D721Med (cell line): ENCODE measurements around the gene ANGPTL8.

Experiments used
- DNase-seq: peaks from one replicate; pipeline ENCODE4 v3.0.0; 2011; ENCODE audit warnings: low spot score; ENCODE audit not compliant: insufficient read length
- FAIRE-seq: peaks from 2 replicates; lab custom pipeline; 2011; peaks lifted over from hg19 to GRCh38; lab: Jason Lieb, UNC
- TF ChIP-seq, protein P1 (sequence below): IDR thresholded peaks from 2 replicates; pipeline ENCODE4 v1.5.1; 2012; ENCODE audit warnings: mild to moderate bottlenecking, control low read depth; ENCODE audit not compliant: insufficient read depth; ENCODE audit errors: missing control alignments

ANGPTL8 gene

GRCh38 chr19:11227195-11227886, 12.1 kb upstream of the ANGPTL8 start:
- TF ChIP-seq, protein P1, sequence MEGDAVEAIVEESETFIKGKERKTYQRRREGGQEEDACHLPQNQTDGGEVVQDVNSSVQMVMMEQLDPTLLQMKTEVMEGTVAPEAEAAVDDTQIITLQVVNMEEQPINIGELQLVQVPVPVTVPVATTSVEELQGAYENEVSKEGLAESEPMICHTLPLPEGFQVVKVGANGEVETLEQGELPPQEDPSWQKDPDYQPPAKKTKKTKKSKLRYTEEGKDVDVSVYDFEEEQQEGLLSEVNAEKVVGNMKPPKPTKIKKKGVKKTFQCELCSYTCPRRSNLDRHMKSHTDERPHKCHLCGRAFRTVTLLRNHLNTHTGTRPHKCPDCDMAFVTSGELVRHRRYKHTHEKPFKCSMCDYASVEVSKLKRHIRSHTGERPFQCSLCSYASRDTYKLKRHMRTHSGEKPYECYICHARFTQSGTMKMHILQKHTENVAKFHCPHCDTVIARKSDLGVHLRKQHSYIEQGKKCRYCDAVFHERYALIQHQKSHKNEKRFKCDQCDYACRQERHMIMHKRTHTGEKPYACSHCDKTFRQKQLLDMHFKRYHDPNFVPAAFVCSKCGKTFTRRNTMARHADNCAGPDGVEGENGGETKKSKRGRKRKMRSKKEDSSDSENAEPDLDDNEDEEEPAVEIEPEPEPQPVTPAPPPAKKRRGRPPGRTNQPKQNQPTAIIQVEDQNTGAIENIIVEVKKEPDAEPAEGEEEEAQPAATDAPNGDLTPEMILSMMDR = no peak
- no peak for FAIRE-seq
- DNase-seq = no peak

- TF ChIP-seq, protein P1 = no peak
- DNase-seq = no peak
- no peak for FAIRE-seq
Measured at GRCh38 chr19:11230621-11231386, 8.6 kb upstream of the ANGPTL8 start.

DNA sequence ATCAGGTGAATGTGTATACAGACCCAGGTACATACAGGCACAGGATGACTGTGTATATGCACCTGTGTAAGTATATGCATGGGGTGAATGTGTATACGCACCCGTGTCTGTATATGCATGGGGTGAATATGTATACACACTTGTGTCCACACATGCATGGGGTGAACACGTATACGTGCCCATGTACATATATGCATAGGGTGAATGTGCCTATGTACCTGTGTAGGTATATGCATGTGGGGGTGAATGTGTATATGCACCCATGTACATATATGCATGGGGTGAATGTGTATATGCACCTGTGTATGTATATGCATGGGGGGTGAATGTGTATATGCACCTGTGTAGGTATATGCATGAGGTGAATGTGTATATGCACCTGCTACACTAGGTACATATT, 6.9 kb upstream of the ANGPTL8 start:
- no peak for DNase-seq
- FAIRE-seq = no peak
- TF ChIP-seq, protein P1 = no peak

DNA sequence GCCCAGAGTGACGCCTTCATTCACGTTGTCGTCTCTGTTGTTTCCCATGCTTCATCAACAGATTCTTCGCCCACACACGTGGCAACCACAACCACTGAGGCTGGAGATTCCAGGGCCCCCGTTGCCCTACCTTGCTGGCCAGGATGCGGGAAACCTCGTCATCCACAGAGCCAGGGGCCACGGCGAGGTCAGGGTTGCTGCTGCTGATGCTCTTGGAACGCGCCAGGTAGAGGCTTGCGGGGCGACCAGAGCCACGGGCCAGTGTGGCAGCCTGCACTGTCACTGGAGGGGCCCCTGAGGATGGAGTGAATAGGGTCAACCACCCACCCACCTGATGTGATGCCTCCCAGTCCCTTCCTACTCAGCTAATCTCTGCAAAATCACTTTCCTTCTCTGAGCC, 6.3 kb upstream of the ANGPTL8 start:
- FAIRE-seq (no peak), DNase-seq (no peak)
- TF ChIP-seq, protein P1 = no peak

- DNase-seq (no peak), FAIRE-seq (no peak)
- TF ChIP-seq, protein P1 = no peak
Measured at GRCh38 chr19:11234486-11235075, 4.8 kb upstream of the ANGPTL8 start.

DNA sequence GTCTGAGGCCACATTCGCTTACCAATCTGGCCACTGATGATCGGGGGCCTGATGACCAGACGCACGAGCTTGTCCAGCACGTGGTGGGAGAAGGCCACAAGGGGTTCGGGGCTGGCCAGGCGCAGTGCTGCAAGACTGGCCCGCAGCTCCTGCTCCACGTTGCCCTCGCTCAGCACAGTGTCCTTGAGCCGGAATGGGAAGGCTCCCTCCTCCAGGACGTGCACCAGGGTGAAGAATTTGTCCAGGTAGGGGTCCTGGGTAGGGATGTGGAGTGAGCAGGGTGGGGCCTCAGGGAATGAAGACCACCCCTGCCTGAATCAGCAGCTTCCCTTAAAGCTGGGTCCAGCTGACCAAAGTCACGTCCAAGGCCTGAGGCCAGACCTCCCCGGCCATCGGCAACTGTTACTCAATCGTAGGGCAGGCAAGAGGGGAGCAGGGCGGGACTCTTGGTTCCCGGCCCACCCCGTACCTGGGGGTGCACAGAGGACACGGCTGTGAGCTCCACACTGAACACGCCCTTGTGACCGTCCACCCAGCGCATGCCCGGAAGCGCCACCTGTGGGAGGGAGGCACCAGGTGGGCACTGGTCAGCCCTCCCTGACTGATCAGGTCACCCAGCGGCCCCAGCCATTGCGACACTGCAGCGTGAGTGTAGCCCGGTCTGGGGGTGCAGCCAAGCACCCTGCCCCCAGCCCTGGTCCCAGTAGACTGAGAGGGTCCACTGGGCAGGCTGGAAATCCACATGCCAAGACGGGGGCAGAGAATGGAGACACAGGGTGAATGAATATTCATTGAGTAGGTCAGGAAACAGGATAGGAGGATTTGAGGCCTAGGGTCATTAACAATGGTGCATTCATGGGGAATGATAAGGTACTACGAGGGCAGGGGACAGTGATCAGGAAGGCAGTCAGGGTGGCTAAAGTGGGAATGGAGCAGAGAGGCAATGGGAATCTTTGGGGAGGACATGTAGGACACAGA, 2.8 kb upstream of the ANGPTL8 start:
- DNase-seq = no peak
- no peak for FAIRE-seq
- TF ChIP-seq, protein P1 = no peak
